HFFc6 (cell line): Measurements from ENCODE around the gene SLC1A3. TPM values are rescaled to one million over a fixed set of nuclear protein-coding genes. Genes with fewer than 3 reads are reported as not detected.

ENCODE experiments used
- DNase-seq: peaks from one replicate; pipeline ENCODE4 v3.0.0-alpha.2; 2018
- H3K27ac Mint-ChIP-seq: 2 replicates; pipeline ENCODE4 v1.8.0; 2020; ENCODE audit warnings: mild to moderate bottlenecking, mixed read lengths
- H3K27me3 Mint-ChIP-seq: 2 replicates; pipeline ENCODE4 v1.8.0; 2021; ENCODE audit warnings: mild to moderate bottlenecking, moderate library complexity, mixed read lengths; ENCODE audit not compliant: insufficient read depth
- H3K36me3 Mint-ChIP-seq: 2 replicates; pipeline ENCODE4 v1.8.0; 2021; ENCODE audit warnings: low read depth, mixed read lengths
- H3K4me1 Mint-ChIP-seq: 2 replicates; pipeline ENCODE4 v1.8.0; 2020; ENCODE audit warnings: low read depth, mixed read lengths
- H3K4me3 Mint-ChIP-seq: 2 replicates; pipeline ENCODE4 v1.8.0; 2020; ENCODE audit warnings: mild to moderate bottlenecking, moderate library complexity, mixed read lengths
- H3K9me3 Mint-ChIP-seq: 2 replicates; pipeline ENCODE4 v1.8.0; 2020; ENCODE audit warnings: mild to moderate bottlenecking, mixed read lengths
- CTCF ChIP-seq: fragments of 200-600 bp; sonication (generic); IDR thresholded peaks from 2 replicates; pipeline ENCODE4 v1.5.0; 2021; ENCODE audit warnings: antibody characterized with exemption, mild to moderate bottlenecking
- total RNA-seq, 6 experiments: library from RNA; stranded (reverse); fragmentation: NEBNext Ultra II Directional; extraction: Animal tissue kit (Norgen Biotek cat#: 25700); gene quantifications; 2 replicates in 1 of 6; 3 replicates in 5 of 6; pipeline ENCODE4 v1.2.3, GENCODE V29; 2021

The SLC1A3 gene
- total RNA-seq, 6 experiments from 2014 or later: 0.14 TPM; not detected in 5

- no peak for DNase-seq
- Mint-ChIP-seq H3K36me3 (no peaks in the 10 kb centered on the region), H3K4me1 (peaks cover 40% of the 10 kb centered on the region), H3K27ac (no peak overlapping the region), H3K4me3 (no peak overlapping the region), H3K9me3 (no peaks in the 10 kb centered on the region), H3K27me3 (no peaks in the 10 kb centered on the region)
- no peak for TF ChIP-seq CTCF
Measured at GRCh38 chr5:36661456-36662220, 55.2 kb downstream of the SLC1A3 start.

GRCh38 chr5:36662291-36662851 is 56.0 kb downstream of the SLC1A3 start:
- no peak for TF ChIP-seq CTCF
- H3K4me3 Mint-ChIP-seq: no peak overlapping the region
- no peaks in the 10 kb centered on the region for H3K9me3 Mint-ChIP-seq
- no peaks in the 10 kb centered on the region for H3K36me3 Mint-ChIP-seq
- H3K27ac Mint-ChIP-seq: no peak overlapping the region
- no peaks in the 10 kb centered on the region for H3K27me3 Mint-ChIP-seq
- H3K4me1 Mint-ChIP-seq: peaks cover 40% of the 10 kb centered on the region
- DNase-seq: no peak

DNA sequence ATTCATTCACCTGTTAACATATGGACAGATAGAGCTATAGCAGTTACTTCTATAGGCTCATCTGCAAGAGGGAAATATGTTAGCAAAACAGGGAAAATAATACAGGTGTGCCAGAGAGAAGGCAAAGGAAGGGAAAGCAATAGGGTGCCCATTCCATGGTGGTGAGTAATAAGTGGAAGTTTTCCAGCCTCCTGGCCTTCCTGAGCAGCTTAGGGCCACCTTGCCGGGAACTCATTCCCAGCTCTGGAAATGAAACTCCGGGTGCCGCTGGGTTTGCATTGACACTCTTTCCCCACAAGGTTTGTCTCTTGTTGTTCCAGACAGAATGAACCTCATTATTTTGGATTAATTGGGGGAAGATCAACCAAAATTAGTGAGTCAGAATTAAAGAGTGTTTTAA is 58.4 kb downstream of the SLC1A3 start:
- H3K36me3 Mint-ChIP-seq: no peaks in the 10 kb centered on the region
- no peak for TF ChIP-seq CTCF

DNA sequence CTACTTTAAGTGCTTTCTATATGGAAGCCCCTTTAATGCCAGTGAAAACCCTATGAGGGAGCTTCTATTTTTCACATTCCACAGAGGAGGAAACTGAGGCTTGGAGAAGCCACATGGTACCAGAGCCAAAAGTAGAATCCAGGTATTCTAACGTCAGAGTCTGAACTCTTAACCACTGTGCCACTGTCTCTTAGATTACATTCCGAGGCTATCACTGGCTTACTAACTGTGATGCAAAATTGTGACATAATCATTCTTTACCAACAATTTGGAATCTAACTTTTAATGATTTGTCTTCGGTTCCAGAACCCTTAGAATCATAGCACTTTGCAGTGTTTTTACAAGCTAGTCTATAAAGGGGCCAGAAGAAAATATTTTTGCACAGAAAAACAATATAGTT is 59.2 kb downstream of the SLC1A3 start:
- no peaks in the 10 kb centered on the region; the same call in none of the 2 replicates for H3K27me3 Mint-ChIP-seq

More for the DNA sequence above, 58.4 kb downstream of the SLC1A3 start:
- no peak overlapping the region for H3K4me3 Mint-ChIP-seq
- H3K27ac Mint-ChIP-seq: no peak overlapping the region
- no peaks in the 10 kb centered on the region; the same call in none of the 2 replicates for H3K27me3 Mint-ChIP-seq
- H3K9me3 Mint-ChIP-seq: no peaks in the 10 kb centered on the region
- no peak for DNase-seq
- peaks cover 35% of the 10 kb centered on the region for H3K4me1 Mint-ChIP-seq

DNA sequence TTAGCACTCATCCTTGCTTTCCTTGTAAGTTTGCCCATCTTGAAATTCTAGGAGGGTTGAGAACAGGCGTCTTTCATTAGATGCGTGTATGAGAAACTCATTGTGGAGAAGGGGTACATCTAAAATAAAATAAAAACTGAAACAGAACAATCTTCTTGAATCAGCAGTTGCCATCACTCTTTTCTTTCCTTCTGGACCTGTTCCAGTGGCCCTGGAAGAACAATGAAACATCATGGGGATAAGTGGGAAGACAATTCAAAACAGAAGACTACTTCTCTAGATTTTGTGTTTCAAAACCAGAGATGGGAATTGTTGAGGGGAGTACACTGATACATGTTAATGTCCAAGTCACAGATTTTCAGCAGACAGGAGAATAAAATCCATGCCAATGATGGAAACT is 59.9 kb downstream of the SLC1A3 start:
- no peak overlapping the region for H3K27ac Mint-ChIP-seq
- no peaks in the 10 kb centered on the region for H3K36me3 Mint-ChIP-seq
- no peaks in the 10 kb centered on the region; the same call in none of the 2 replicates for H3K27me3 Mint-ChIP-seq
- no peak overlapping the region for H3K4me3 Mint-ChIP-seq
- no peak for TF ChIP-seq CTCF
- peaks cover 45% of the 10 kb centered on the region for H3K4me1 Mint-ChIP-seq
- no peaks in the 10 kb centered on the region for H3K9me3 Mint-ChIP-seq
- DNase-seq: no peak

More for the DNA sequence above, 59.2 kb downstream of the SLC1A3 start:
- no peak overlapping the region for H3K27ac Mint-ChIP-seq
- H3K9me3 Mint-ChIP-seq: no peaks in the 10 kb centered on the region
- H3K4me3 Mint-ChIP-seq: no peak overlapping the region
- no peak for DNase-seq
- H3K4me1 Mint-ChIP-seq: peaks cover 44% of the 10 kb centered on the region
- H3K36me3 Mint-ChIP-seq: no peaks in the 10 kb centered on the region
- no peak for TF ChIP-seq CTCF
